GM23338 (cell line): ENCODE data around the gene MTMR3. TPM values are rescaled to one million over a fixed set of nuclear protein-coding genes. Genes with fewer than 3 reads are reported as not detected.

Experiments
- ATAC-seq: fragments of 200-7000 bp; cut with Tn5 transposase; 3 replicates; pipeline ENCODE4 v1.9.1; 2020
- DNase-seq: peaks from one replicate; pipeline ENCODE4 v3.0.0-alpha.2; 2015; ENCODE audit warnings: low spot score
- H2AFZ ChIP-seq: fragments of 200-600 bp; sonication (generic); 2 replicates; pipeline ENCODE4 v1.8.0; 2016; ENCODE audit warnings: antibody characterized with exemption, mild to moderate bottlenecking, moderate library complexity
- H3F3A ChIP-seq: fragments of 200-600 bp; sonication (generic); replicated peaks from 2 replicates; pipeline ENCODE4 v1.8.0; 2017; ENCODE audit warnings: antibody characterized with exemption, mixed run types, low read depth
- H3K27ac ChIP-seq: fragments of 200-600 bp; sonication (generic); 2 replicates; pipeline ENCODE4 v1.6.1; 2016; ENCODE audit warnings: low read depth
- H3K27me3 ChIP-seq: fragments of 200-600 bp; sonication (generic); 2 replicates; pipeline ENCODE4 v1.8.0; 2016; ENCODE audit warnings: mild to moderate bottlenecking, mixed run types, moderate library complexity; ENCODE audit not compliant: insufficient read depth
- H3K36me3 ChIP-seq: fragments of 200-600 bp; sonication (generic); 2 replicates; pipeline ENCODE4 v1.8.0; 2016; ENCODE audit warnings: mild to moderate bottlenecking; ENCODE audit not compliant: insufficient read depth
- H3K4me1 ChIP-seq: fragments of 200-600 bp; sonication (generic); 2 replicates; pipeline ENCODE4 v1.8.0; 2016; ENCODE audit warnings: mild to moderate bottlenecking, moderate library complexity; ENCODE audit not compliant: insufficient read depth
- H3K4me2 ChIP-seq: fragments of 200-600 bp; sonication (generic); 2 replicates; pipeline ENCODE4 v1.7.1; 2017; ENCODE audit warnings: mixed run types
- H3K4me3 ChIP-seq: fragments of 200-600 bp; sonication (generic); 2 replicates; pipeline ENCODE4 v1.6.1; 2016; ENCODE audit warnings: mixed run types
- H3K79me2 ChIP-seq: fragments of 200-600 bp; sonication (generic); replicated peaks from 2 replicates; pipeline ENCODE4 v1.8.0; 2017; ENCODE audit warnings: mild to moderate bottlenecking; ENCODE audit not compliant: insufficient read depth
- H3K9me2 ChIP-seq: fragments of 200-600 bp; sonication (generic); 2 replicates; pipeline ENCODE4 v1.8.0; 2017; ENCODE audit not compliant: insufficient read depth
- H4K20me1 ChIP-seq: fragments of 200-600 bp; sonication (generic); replicated peaks from 2 replicates; pipeline ENCODE4 v1.8.0; 2017; ENCODE audit warnings: mild to moderate bottlenecking; ENCODE audit not compliant: insufficient read depth
- H3K27ac Mint-ChIP-seq: 2 replicates; pipeline ENCODE4 v1.8.0; 2020; ENCODE audit warnings: inconsistent platforms, mild to moderate bottlenecking, moderate library complexity, mixed read lengths
- H3K27me3 Mint-ChIP-seq: 3 replicates; pipeline ENCODE4 v1.8.0; 2022; ENCODE audit warnings: low read depth, mild to moderate bottlenecking, moderate library complexity, mixed read lengths, inconsistent platforms; ENCODE audit not compliant: insufficient read depth, poor library complexity
- H3K36me3 Mint-ChIP-seq: 3 replicates; pipeline ENCODE4 v1.8.0; 2021; ENCODE audit warnings: low read depth, mild to moderate bottlenecking, inconsistent platforms, moderate library complexity, mixed read lengths
- H3K4me1 Mint-ChIP-seq: 3 replicates; pipeline ENCODE4 v1.8.0; 2020; ENCODE audit warnings: mild to moderate bottlenecking, inconsistent platforms, mixed read lengths
- H3K4me3 Mint-ChIP-seq: 3 replicates; pipeline ENCODE4 v1.8.0; 2021; ENCODE audit warnings: moderate library complexity, mild to moderate bottlenecking, inconsistent platforms, mixed read lengths
- H3K9me3 Mint-ChIP-seq: 3 replicates; pipeline ENCODE4 v1.8.0; 2020; ENCODE audit warnings: moderate library complexity, mild to moderate bottlenecking, inconsistent platforms, mixed read lengths
- CTCF ChIP-seq, 2 experiments: fragments of 200-600 bp in 1 of 2; sonication (generic) in 1 of 2; conservative IDR thresholded peaks; 2 replicates each; pipeline versions ENCODE4 v1.5.1 to v1.6.1; 2016 to 2017; ENCODE audit warnings: antibody characterized with exemption in 2 of 2, low read depth in 2 of 2, mild to moderate bottlenecking in 2 of 2, moderate library complexity in 1 of 2
- ETS1 ChIP-seq: IDR thresholded peaks from 2 replicates; pipeline ENCODE4 v1.6.1; 2016; ENCODE audit warnings: antibody characterized with exemption
- JUNB ChIP-seq: IDR thresholded peaks from one replicate; pipeline ENCODE4 v1.6.1; 2016; ENCODE audit warnings: antibody characterized with exemption; ENCODE audit not compliant: unreplicated experiment
- NANOG ChIP-seq: IDR thresholded peaks from 2 replicates; pipeline ENCODE4 v1.6.1; 2016; ENCODE audit warnings: antibody characterized with exemption, borderline replicate concordance
- REST ChIP-seq: IDR thresholded peaks from one replicate; pipeline ENCODE4 v1.6.1; 2018; ENCODE audit warnings: antibody characterized with exemption; ENCODE audit not compliant: unreplicated experiment
- STAT1 ChIP-seq: IDR thresholded peaks from one replicate; pipeline ENCODE4 v1.6.1; 2016; ENCODE audit warnings: antibody characterized with exemption; ENCODE audit not compliant: unreplicated experiment
- ZNF114 ChIP-seq: fragments of 250-450 bp; sonication (Bioruptor Pico); IDR thresholded peaks from 2 replicates; pipeline ENCODE4 v1.5.0; 2020; ENCODE audit warnings: mild to moderate bottlenecking, moderate library complexity
- ZNF331 ChIP-seq: fragments of 250-450 bp; sonication (Bioruptor Pico); IDR thresholded peaks from 2 replicates; pipeline ENCODE4 v1.5.0; 2020; ENCODE audit warnings: low read depth, mild to moderate bottlenecking, moderate library complexity
- polyA plus RNA-seq: library from polyadenylated mRNA; unstranded; fragments of >200 nt; fragmentation: Nextera tagmentation; extraction: Ambion mirVana; gene quantifications from 2 replicates; pipeline ENCODE4 v1.2.1, GENCODE V29; 2016
- total RNA-seq: library from RNA; depleted of rRNA; stranded (reverse); fragments of >200 nt; shearing (Covaris generic); gene quantifications from 2 replicates; pipeline ENCODE4 v1.2.3, GENCODE V29; 2014

Gene MTMR3
- total and polyA plus RNA-seq, 2 experiments from 2014 or later: 5.2 to 27.4 TPM

- no peak for TF ChIP-seq CTCF (conservative IDR thresholded peaks at IDR 0.05; ENCODE audit: low read depth in 2 of 2)
- no peak for TF ChIP-seq STAT1
- TF ChIP-seq ZNF331 (CRISPR knock-in tag): no peak
- TF ChIP-seq JUNB: no peak
Observed at GRCh38 chr22:29945435-29945834, 62.5 kb downstream of the MTMR3 start (continued).

- Mint-ChIP-seq H3K9me3 (peaks cover 9% of the 10 kb centered on the region), H3K4me3 (no peak overlapping the region), H3K36me3 (peaks cover 12% of the 10 kb centered on the region; the same call in 2 of the 3 replicates), H3K4me1 (peaks cover 49% of the 10 kb centered on the region), H3K27ac (peak overlapping the region; percentile 14), H3K27me3 (peaks cover 4% of the 10 kb centered on the region)
- peaks cover 47% of the 10 kb centered on the region for H3K4me1 ChIP-seq
- H3K4me3 ChIP-seq: no peak overlapping the region
- ATAC-seq (peak; percentile 34), DNase-seq (no peak)
- H4K20me1 ChIP-seq: no peaks in the 10 kb centered on the region
- no peaks in the 10 kb centered on the region for H3F3A ChIP-seq
- no peaks in the 10 kb centered on the region for H3K27me3 ChIP-seq
- H3K36me3 ChIP-seq: 0 out of 2 replicates have a peak, but pooled peaks cover 4% of the 10 kb centered on the region
- peaks cover 81% of the 10 kb centered on the region for H3K79me2 ChIP-seq
- no peak overlapping the region for H3K27ac ChIP-seq
- H3K4me2 ChIP-seq: no peak overlapping the region
- TF ChIP-seq ZNF114 (CRISPR knock-in tag): no peak
- TF ChIP-seq NANOG: no peak
- TF ChIP-seq ZNF331 (CRISPR knock-in tag): no peak
- no peak for TF ChIP-seq ETS1
- no peak for TF ChIP-seq REST
- H2AFZ ChIP-seq: no peak overlapping the region
- H3K9me2 ChIP-seq: no peaks in the 10 kb centered on the region
Observed at GRCh38 chr22:29946220-29946619, 63.2 kb downstream of the MTMR3 start.
